GM12878 (cell line): ENCODE results near the gene KISS1R. TPM values are rescaled to one million over a fixed set of nuclear protein-coding genes. Genes with fewer than 3 reads are reported as not detected.

ENCODE experiments used
- ATAC-seq: fragments of 200-7000 bp; cut with Tn5 transposase; 3 replicates; pipeline ENCODE4 v1.9.1; 2020; ENCODE audit warnings: mild to moderate bottlenecking, moderate library complexity
- BruUV-seq: library from RNA; stranded (reverse); fragments of 400-500 nt; replicated peaks from 2 replicates; lab custom pipeline; 2021; lab: Mats Ljungman, UMichigan
- CTCF ChIA-PET: fragments of 300-600 bp; sonication (Branson Sonifier 250); formaldehyde crosslinking; extraction: SDS; loops from one replicate; lab custom pipeline; 2021; ENCODE audit warnings: inconsistent platforms; lab: Yijun Ruan, JAX
- POLR2A ChIA-PET: fragments of 350-600 bp; formaldehyde crosslinking; extraction: SDS; loops from one replicate; lab custom pipeline; 2021; ENCODE audit warnings: inconsistent platforms; lab: Charles Lee
- RAD21 ChIA-PET: fragments of 300-600 bp; sonication (Branson Sonifier 250); formaldehyde crosslinking; loops from one replicate; lab custom pipeline; 2023; ENCODE audit warnings: antibody characterized with exemption; ENCODE audit not compliant: unreplicated experiment; lab: Charles Lee
- SMC1A ChIA-PET: fragments of 300-600 bp; sonication (Branson Sonifier 250); formaldehyde crosslinking; loops from one replicate; lab custom pipeline; 2023; ENCODE audit not compliant: unreplicated experiment, uncharacterized antibody; lab: Charles Lee
- DNase-seq: peaks from one replicate; pipeline ENCODE4 v3.0.0-alpha.2; 2011; ENCODE audit warnings: low read depth, low spot score
- FAIRE-seq: peaks from 3 replicates; lab custom pipeline; 2011; peaks lifted over from hg19 to GRCh38; lab: Jason Lieb, UNC
- H2AFZ ChIP-seq: 2 replicates; pipeline ENCODE4 v1.6.0; 2011; ENCODE audit warnings: low read depth, low read length, control low read depth; ENCODE audit not compliant: control insufficient read depth
- H3K27ac ChIP-seq: 2 replicates; pipeline ENCODE4 v1.5.1; 2011; ENCODE audit warnings: control low read depth; ENCODE audit not compliant: control insufficient read depth, insufficient read depth
- H3K27me3 ChIP-seq, 2 experiments: replicated peaks in 1 of 2; 2 replicates each; pipeline versions ENCODE4 v1.6.0 to v1.6.1; 2011; ENCODE audit warnings: low read length in 1 of 2; ENCODE audit not compliant: control insufficient read depth in 2 of 2, insufficient read depth in 2 of 2
- H3K36me3 ChIP-seq, 2 experiments: 2 replicates each; pipeline ENCODE4 v1.5.1; 2011; ENCODE audit warnings: low read length in 1 of 2; ENCODE audit not compliant: control insufficient read depth in 2 of 2, insufficient read depth in 2 of 2
- H3K4me1 ChIP-seq: 2 replicates; pipeline ENCODE4 v1.6.1; 2011; ENCODE audit warnings: mild to moderate bottlenecking, low read length, moderate library complexity, mixed read lengths; ENCODE audit not compliant: control insufficient read depth, insufficient read depth
- H3K4me2 ChIP-seq: 2 replicates; pipeline ENCODE4 v1.6.0; 2011; ENCODE audit warnings: control low read depth; ENCODE audit not compliant: control insufficient read depth, insufficient read depth
- H3K4me3 ChIP-seq: fragments of 200-600 bp; sonication (generic); 2 replicates; pipeline ENCODE4 v1.5.1; 2016
- H3K79me2 ChIP-seq: 2 replicates; pipeline ENCODE4 v1.6.0; 2011; ENCODE audit warnings: low read length; ENCODE audit not compliant: control insufficient read depth, insufficient read depth
- H3K9ac ChIP-seq: 2 replicates; pipeline ENCODE4 v1.8.0; 2011; ENCODE audit warnings: low read length, control low read depth, mixed read lengths; ENCODE audit not compliant: control insufficient read depth, insufficient read depth
- H3K9me3 ChIP-seq: replicated peaks from 3 replicates; pipeline ENCODE4 v1.5.1; 2011; ENCODE audit warnings: mild to moderate bottlenecking, low read length; ENCODE audit not compliant: control insufficient read depth, insufficient read depth
- H4K20me1 ChIP-seq: 2 replicates; pipeline ENCODE4 v1.6.0; 2011; ENCODE audit not compliant: control insufficient read depth, insufficient read depth
- BACH1 ChIP-seq: fragments of 450-650 bp; IDR thresholded peaks from 2 replicates; pipeline ENCODE4 v1.6.1; 2017; ENCODE audit warnings: mild to moderate bottlenecking, borderline replicate concordance
- GATAD2B ChIP-seq: fragments of 450-650 bp; conservative IDR thresholded peaks from 2 replicates; pipeline ENCODE4 v1.6.1; 2017; ENCODE audit warnings: low read depth, mild to moderate bottlenecking, moderate library complexity
- HDGF ChIP-seq: fragments of 450-650 bp; IDR thresholded peaks from 2 replicates; pipeline ENCODE4 v1.6.1; 2016; ENCODE audit warnings: antibody characterized with exemption
- WGBS: methylation state at CpG from one replicate; pipeline ENCODE4 v1.1.6; 2016; ENCODE audit warnings: low lambda C conversion rate; ENCODE audit not compliant: insufficient replicate concordance, insufficient coverage; ENCODE audit errors: missing lambda C conversion rate; 5-methylcytosine and 5-hydroxymethylcytosine counted together
- in situ Hi-C: fragments of 300-500 bp; cut with MboI; formaldehyde crosslinking; loops from 9 replicates; pipeline ENCODE4 v1.14.3; 2018; ENCODE audit warnings: mixed read lengths
- intact Hi-C: fragments of 100-400 bp; cut with micrococcal nuclease; formaldehyde crosslinking; loops from one replicate; pipeline ENCODE4 v1.14.2; 2022; ENCODE audit not compliant: unreplicated experiment
- polyA plus RNA-seq, 11 experiments: library from polyadenylated mRNA; depleted of rRNA in 4 of 11; unstranded in 6 of 11; stranded (reverse) in 5 of 11; fragments of >200 nt; fragmentation: Nextera tagmentation in 4 of 11; fragmentation: Illumina TruSeq in 1 of 11; extraction: Ambion mirVana in 4 of 11; extraction: Trizol in 1 of 11; gene quantifications; 1 replicate in 1 of 11; 2 replicates in 10 of 11; pipeline versions ENCODE4 v1.2.1 to v1.2.3, GENCODE V29; 2011 to 2016; ENCODE audit warnings: inconsistent platforms in 2 of 11, missing spikeins in 2 of 11, low read depth in 1 of 11
- total RNA-seq, 4 experiments: library from RNA; depleted of rRNA in 3 of 4; stranded (reverse); fragments of >200 nt in 3 of 4; fragmentation: Illumina TruSeq in 1 of 4; extraction: Trizol in 1 of 4; gene quantifications; 2 replicates each; pipeline versions ENCODE4 v1.2.1 to v1.2.3, GENCODE V29; 2013 to 2021

The KISS1R gene
- total and polyA plus RNA-seq, 10 of the 15 experiments (the other 5 are each of a cell fraction or from before 2014, with no cell fraction given) = 0.13 to 2.7 (median 1.4) TPM; not detected in 3

GRCh38 chr19:954272-954671, 37.1 kb downstream of the KISS1R start:
- in situ Hi-C loops = no loop called here
- peak overlapping the region; percentile 61; the same call in 1 of the 2 replicates for H3K9ac ChIP-seq
- intact Hi-C loops = no loop called here
- ChIA-PET CTCF (interaction anchor here (0.6 to 2.3 kb wide), 4 partner anchors 27 to 380 kb away, joined by 4 to 9 read pairs (median 7); partner anchors contain the start of gene WDR18), POLR2A (interaction anchor here (1.1 kb wide), 1 partner anchor 30 kb away, joined by 7 read pairs; the partner anchor contains the start of gene WDR18), SMC1A (interaction anchor here (1.5 kb wide), 1 partner anchor 30 kb away, joined by 5 read pairs; the partner anchor contains the start of gene WDR18), RAD21 (interaction anchor here (0.8 to 4.8 kb wide), 4 partner anchors 25 to 191 kb away, joined by 3 to 20 read pairs (median 4); partner anchors contain the start of gene WDR18)
- FAIRE-seq (no peak), ATAC-seq (no peak; the same call in 2 of the 3 replicates), DNase-seq (no peak)
- peaks cover 0 to 7% of the 10 kb centered on the region in 2 experiments; a peak in 3 of 4 replicates for H3K36me3 ChIP-seq
- H3K4me3 ChIP-seq = peak overlapping the region; percentile 71; the same call in 1 of the 2 replicates
- no peaks in the 10 kb centered on the region for H3K27me3 ChIP-seq
- H3K79me2 ChIP-seq = peaks cover 51% of the 10 kb centered on the region
- H2AFZ ChIP-seq = no peak overlapping the region
- peak overlapping the region; percentile 98 for H3K4me2 ChIP-seq
- TF ChIP-seq GATAD2B (peak; percentile 13; the same call in 1 of the 2 replicates), BACH1 (no peak), HDGF (0 out of 2 replicates have a peak, but pooled peaks have one; percentile 7)
- no peaks in the 10 kb centered on the region for H3K9me3 ChIP-seq
- 19% methylated on average over 14 of the region's 14 CpGs for WGBS
- BruUV-seq = TSS peak; percentile 77
- peaks cover under 1% of the 10 kb centered on the region; the same call in 1 of the 2 replicates for H4K20me1 ChIP-seq
- H3K4me1 ChIP-seq = peaks cover 59% of the 10 kb centered on the region
- H3K27ac ChIP-seq = peak overlapping the region; percentile 95
